Neuron (in vitro differentiated cells): ENCODE measurements around the gene GNAS.

ENCODE experiments used
- H2AFZ ChIP-seq: one replicate; pipeline ENCODE4 v1.6.1; 2013; ENCODE audit warnings: low read depth, mild to moderate bottlenecking, inconsistent platforms, low read length, moderate library complexity
- H3K27me3 ChIP-seq: one replicate; pipeline ENCODE4 v1.6.1; 2013; ENCODE audit warnings: low read length; ENCODE audit not compliant: insufficient read depth
- H3K36me3 ChIP-seq: one replicate; pipeline ENCODE4 v1.6.1; 2013; ENCODE audit warnings: low read length; ENCODE audit not compliant: insufficient read depth
- H3K4me1 ChIP-seq: one replicate; pipeline ENCODE4 v1.6.1; 2013; ENCODE audit warnings: low read length; ENCODE audit not compliant: insufficient read depth
- H3K4me3 ChIP-seq: 2 replicates; pipeline ENCODE4 v1.5.1; 2013; ENCODE audit warnings: mild to moderate bottlenecking, low read length, moderate library complexity
- H3K9me3 ChIP-seq: one replicate; pipeline ENCODE4 v1.6.1; 2013; ENCODE audit warnings: low read length

The GNAS gene

GRCh38 chr20:58882704-58883089 lies 30.2 kb downstream of the GNAS start:
- no peak overlapping the region for H3K4me3 ChIP-seq
- H3K4me1 ChIP-seq, result peaks cover 35% of the 10 kb centered on the region
- H2AFZ ChIP-seq, result no peak overlapping the region
- H3K36me3 ChIP-seq, result no peaks in the 10 kb centered on the region
- H3K27me3 ChIP-seq, result no peaks in the 10 kb centered on the region
- no peaks in the 10 kb centered on the region for H3K9me3 ChIP-seq

DNA sequence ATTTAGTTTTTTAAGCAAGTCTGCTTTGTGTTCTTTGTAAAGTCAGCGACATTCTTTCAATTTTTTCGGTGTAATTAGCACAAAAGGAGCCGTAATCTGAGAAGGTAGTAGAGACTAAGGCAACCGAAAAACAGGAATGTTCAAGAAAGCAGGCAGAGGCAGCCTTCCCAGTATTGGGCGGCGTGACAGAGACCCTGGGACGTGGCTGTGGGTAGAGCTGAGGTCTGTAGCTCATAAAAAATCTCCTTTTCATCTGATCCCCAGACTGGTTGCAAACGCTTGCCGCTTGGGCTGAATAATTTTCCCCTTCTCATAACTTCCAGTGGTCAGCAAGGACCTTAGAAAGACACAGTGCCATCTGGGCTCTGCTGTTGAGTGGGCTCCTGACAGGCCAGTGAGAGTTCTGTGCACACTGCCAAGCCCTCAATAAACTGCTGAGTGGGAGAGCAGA lies 30.8 kb downstream of the GNAS start:
- Histone ChIP-seq H3K9me3 (no peaks in the 10 kb centered on the region), H3K4me3 (peak overlapping the region; percentile 6), H3K4me1 (peaks cover 35% of the 10 kb centered on the region), H3K27me3 (no peaks in the 10 kb centered on the region), H2AFZ (no peak overlapping the region), H3K36me3 (no peaks in the 10 kb centered on the region)

- H3K4me1 ChIP-seq, result peaks cover 24% of the 10 kb centered on the region
Observed at GRCh38 chr20:58884966-58885365, 32.5 kb downstream of the GNAS start.

GRCh38 chr20:58886546-58886945 lies 34.0 kb downstream of the GNAS start:
- Histone ChIP-seq H3K36me3 (no peaks in the 10 kb centered on the region), H3K4me1 (peaks cover 24% of the 10 kb centered on the region), H3K27me3 (no peaks in the 10 kb centered on the region), H3K4me3 (no peak overlapping the region), H3K9me3 (no peaks in the 10 kb centered on the region), H2AFZ (no peak overlapping the region)

More at GRCh38 chr20:58884966-58885365, 32.5 kb downstream of the GNAS start:
- no peak overlapping the region for H2AFZ ChIP-seq
- no peak overlapping the region for H3K4me3 ChIP-seq
- no peaks in the 10 kb centered on the region for H3K9me3 ChIP-seq
- no peaks in the 10 kb centered on the region for H3K36me3 ChIP-seq
- H3K27me3 ChIP-seq, result no peaks in the 10 kb centered on the region

- Histone ChIP-seq H3K9me3 (no peaks in the 10 kb centered on the region), H3K4me1 (peaks cover 17% of the 10 kb centered on the region), H2AFZ (peak overlapping the region; percentile 29), H3K36me3 (no peaks in the 10 kb centered on the region), H3K4me3 (peak overlapping the region; percentile 98), H3K27me3 (no peaks in the 10 kb centered on the region)
Observed at GRCh38 chr20:58888103-58888502, 35.6 kb downstream of the GNAS start.

DNA sequence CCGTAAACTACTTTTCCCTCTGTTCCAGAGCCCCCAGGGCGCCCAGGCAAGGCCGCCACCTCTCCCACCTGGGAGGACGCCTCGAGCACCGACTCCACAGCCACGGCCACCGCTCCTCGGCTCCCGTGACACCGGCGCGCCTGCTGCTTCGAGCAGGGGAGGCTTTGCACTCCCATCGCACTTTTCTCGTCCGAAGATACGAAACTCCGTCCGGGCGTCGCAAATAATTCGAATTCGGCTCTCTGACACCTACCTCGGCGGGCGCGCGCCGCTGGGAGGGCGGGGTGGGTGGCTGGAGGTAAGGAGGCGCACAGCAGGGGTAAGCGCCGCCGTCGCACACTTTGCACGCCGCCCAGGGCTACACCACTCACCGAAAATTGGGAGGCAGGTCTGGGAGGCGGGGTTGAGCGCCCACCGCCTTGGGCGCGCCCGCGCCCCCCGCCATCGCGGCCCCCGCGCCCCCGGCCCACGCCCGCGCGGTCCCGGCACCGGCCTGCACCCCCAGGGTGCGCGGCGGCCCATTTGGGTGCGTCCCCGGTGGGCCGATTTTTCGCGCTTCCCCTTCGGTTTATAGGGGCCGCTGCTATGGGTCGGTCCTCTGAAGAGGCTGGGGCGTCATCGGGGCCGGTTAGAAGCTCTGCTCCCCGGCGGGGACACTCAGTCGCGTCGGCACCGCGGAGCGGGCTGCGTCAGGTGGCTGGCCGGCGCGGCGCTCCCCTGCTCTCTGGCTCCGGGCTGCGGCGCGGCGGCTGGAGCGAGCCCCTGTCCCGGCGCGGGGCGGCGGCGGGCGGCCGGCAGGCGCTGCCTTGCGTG lies 36.2 kb downstream of the GNAS start:
- H3K4me1 ChIP-seq, result peaks cover 16% of the 10 kb centered on the region
- peak overlapping the region; percentile 98 for H3K4me3 ChIP-seq
- H2AFZ ChIP-seq, result peak overlapping the region; percentile 29
- H3K9me3 ChIP-seq, result no peaks in the 10 kb centered on the region
- H3K27me3 ChIP-seq, result no peaks in the 10 kb centered on the region
- no peaks in the 10 kb centered on the region for H3K36me3 ChIP-seq

GRCh38 chr20:58889334-58889760 lies 36.8 kb downstream of the GNAS start:
- H3K4me1 ChIP-seq, result peaks cover 21% of the 10 kb centered on the region
- H3K4me3 ChIP-seq, result peak overlapping the region; percentile 98
- no peaks in the 10 kb centered on the region for H3K27me3 ChIP-seq
- no peaks in the 10 kb centered on the region for H3K9me3 ChIP-seq
- no peaks in the 10 kb centered on the region for H3K36me3 ChIP-seq
- H2AFZ ChIP-seq, result no peak overlapping the region

DNA sequence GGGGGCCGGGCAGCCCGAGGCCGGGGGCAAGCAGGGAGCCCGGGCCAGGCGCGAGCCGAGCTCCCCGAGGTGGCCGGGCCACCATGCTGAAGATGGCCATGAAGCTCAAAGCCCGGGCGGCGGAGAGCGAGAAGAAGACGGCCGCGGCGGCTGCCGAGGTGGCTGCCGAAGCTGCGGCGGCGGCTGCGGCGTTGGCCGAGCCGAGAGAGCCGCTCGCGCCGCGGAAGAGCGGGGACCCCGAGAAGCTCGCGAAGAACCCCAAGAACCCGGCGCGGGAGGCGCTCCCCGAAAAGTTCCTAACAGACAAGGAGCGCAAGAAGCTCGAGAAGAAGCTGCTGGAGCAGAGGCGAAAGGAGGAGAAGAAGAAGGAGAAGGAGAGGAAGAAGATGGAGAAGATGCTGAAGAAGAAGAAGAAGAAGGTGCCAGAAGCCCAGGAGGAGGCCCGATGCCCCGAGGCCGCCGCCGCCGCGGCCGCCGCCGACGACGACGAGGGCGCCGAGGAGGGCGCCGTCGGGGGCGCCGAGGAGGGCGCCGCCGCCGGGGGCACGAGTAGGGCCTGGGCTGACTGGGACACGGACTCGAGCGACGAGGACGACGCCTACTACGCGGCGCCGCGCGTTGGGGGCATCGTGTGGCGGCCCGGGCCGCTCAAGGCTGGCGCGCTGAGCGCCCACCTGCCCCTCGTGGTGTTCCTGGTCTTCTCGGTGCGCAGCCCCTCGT lies 37.4 kb downstream of the GNAS start:
- H3K9me3 ChIP-seq, result no peaks in the 10 kb centered on the region
- H3K4me1 ChIP-seq, result peaks cover 27% of the 10 kb centered on the region
- peak overlapping the region; percentile 98 for H3K4me3 ChIP-seq
- H2AFZ ChIP-seq, result peak overlapping the region; percentile 26
- no peaks in the 10 kb centered on the region for H3K36me3 ChIP-seq
- no peaks in the 10 kb centered on the region for H3K27me3 ChIP-seq

GRCh38 chr20:58890518-58891085 lies 38.1 kb downstream of the GNAS start:
- Histone ChIP-seq H3K4me1 (peaks cover 33% of the 10 kb centered on the region), H3K9me3 (no peaks in the 10 kb centered on the region), H3K27me3 (no peaks in the 10 kb centered on the region), H3K4me3 (peak overlapping the region; percentile 98), H3K36me3 (peaks cover 2% of the 10 kb centered on the region), H2AFZ (peak overlapping the region; percentile 26)

DNA sequence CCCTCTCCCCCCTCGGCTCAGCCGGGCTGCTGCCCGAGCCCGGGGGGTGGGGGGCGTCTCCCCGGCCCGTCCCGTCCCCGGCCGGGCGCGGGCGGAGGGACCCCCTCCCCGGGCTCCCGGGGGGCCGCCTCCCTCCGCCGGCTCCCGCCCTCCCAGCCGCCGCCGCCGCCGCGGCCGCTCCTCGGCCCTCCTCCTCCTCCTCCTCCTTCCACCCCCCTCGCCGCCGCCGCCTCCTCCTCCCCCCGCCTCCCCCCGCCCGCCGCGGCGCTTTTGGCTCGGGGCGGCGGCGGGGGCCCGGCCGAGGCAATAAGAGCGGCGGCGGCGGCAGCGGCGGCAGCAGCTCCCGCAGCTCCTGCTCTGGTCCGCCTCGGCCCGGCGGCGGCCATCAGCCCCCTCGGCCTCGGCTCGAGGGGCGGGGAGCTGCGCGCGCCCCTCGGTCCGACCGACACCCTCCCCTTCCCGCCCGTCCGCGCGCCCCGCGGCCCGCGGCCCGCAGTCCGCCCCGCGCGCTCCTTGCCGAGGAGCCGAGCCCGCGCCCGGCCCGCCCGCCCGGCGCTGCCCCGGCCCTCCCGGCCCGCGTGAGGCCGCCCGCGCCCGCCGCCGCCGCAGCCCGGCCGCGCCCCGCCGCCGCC lies 38.7 kb downstream of the GNAS start:
- Histone ChIP-seq H3K4me1 (peaks cover 39% of the 10 kb centered on the region), H3K27me3 (no peaks in the 10 kb centered on the region), H3K4me3 (peak overlapping the region; percentile 98), H3K9me3 (no peaks in the 10 kb centered on the region), H2AFZ (no peak overlapping the region), H3K36me3 (peaks cover 8% of the 10 kb centered on the region)

- H3K4me3 ChIP-seq, result peak overlapping the region; percentile 98
- no peak overlapping the region for H2AFZ ChIP-seq
- H3K27me3 ChIP-seq, result no peaks in the 10 kb centered on the region
- peaks cover 42% of the 10 kb centered on the region for H3K4me1 ChIP-seq
- H3K36me3 ChIP-seq, result peaks cover 14% of the 10 kb centered on the region
- H3K9me3 ChIP-seq, result no peaks in the 10 kb centered on the region
Observed at GRCh38 chr20:58891718-58892140, 39.2 kb downstream of the GNAS start.

DNA sequence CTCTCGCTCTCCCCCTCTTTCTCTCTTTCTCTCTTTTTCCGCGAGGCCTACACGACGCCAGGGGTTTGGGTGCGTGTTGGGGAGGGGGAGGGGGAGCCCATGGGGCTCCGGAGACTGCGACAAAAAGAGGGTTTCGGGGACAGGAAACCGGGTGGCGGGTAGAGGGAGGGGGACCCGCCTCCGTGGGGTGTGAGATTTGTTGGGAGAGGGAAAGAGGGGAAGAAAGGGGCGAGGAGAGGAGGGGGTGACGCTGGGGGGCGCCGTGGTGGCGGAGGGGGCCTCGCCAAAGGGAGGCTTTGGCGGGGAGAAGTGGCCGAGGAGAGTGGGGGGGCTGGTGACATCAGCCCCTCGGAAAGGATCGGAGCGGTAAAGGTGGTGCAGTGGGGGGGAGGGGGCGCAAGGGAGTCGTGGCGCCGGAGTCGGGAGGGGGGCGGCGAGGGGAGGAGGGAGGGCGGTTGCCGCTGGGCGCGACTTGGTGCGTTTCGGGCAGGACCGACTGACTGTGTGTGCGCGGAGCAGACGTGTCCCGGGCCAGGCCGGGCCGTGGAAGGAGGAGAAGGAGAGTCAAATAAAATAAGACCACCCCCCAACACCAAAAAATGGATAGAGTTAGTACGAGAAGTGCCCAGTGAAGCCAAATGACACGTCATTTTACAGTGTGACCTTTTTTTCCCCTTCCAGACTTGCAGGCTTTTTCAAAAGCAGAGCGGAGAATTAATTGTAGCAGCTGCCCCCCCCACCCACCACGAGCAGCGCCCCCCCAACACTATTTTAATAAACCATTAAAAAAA lies 39.8 kb downstream of the GNAS start:
- H3K4me1 ChIP-seq, result peaks cover 46% of the 10 kb centered on the region
- H3K36me3 ChIP-seq, result peaks cover 20% of the 10 kb centered on the region
- no peak overlapping the region for H2AFZ ChIP-seq
- no peaks in the 10 kb centered on the region for H3K9me3 ChIP-seq
- peak overlapping the region; percentile 98 for H3K4me3 ChIP-seq
- H3K27me3 ChIP-seq, result no peaks in the 10 kb centered on the region
